GM12891 (cell line): Measurements from ENCODE around the gene ECI2.
A peak's percentile ranks its signal among the peaks of the same experiment; 100 is the strongest.

Experiments used
- POLR2A ChIP-seq: IDR thresholded peaks from 2 replicates; pipeline ENCODE4 v1.6.1; 2011; ENCODE audit warnings: low read depth, low read length, control low read depth
- TAF1 ChIP-seq: IDR thresholded peaks from 2 replicates; pipeline ENCODE4 v1.6.1; 2011; ENCODE audit warnings: low read depth, low read length, control low read depth

DNA sequence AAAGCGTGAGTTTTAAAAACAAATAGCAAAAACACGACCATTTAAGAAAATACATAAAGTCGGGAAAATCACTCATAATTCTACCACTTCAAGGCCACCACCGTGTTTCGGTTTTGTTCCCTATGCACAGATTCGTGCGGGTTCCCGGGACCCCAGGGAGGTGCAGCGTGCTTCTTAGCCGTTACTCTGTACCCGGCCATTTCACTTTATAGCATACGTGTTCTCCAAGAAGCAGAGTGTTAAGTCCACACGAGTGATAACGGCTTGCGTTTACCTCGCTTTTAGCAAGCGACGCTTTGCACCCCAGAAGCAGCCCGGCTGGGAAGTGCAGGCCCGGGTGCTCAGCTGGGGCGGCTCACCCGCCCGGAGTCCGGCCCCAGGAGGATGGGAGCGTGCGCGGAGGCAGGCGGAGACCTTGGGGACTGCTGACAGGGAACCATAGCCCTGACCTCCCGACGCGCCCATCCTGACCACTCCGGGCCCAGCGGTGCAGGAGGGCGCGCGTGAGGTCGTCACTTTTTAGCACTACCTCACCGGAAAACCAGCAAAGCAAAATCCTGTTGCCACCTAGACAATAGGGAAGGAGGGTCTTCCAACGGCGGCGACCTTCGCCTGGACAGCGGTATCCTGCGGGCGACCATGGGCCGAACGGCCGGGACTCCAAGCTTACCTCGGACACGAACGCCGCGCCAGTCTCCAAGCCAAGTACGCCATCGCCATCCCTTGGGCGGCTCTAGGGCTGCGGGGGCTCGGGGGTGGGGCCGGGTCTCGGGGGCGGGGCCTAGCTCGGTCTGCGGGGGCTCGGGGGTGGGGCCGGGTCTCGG lies at the start of gene ECI2:
- 0 out of 2 replicates have a peak, but pooled peaks have one; percentile 56 for TF ChIP-seq POLR2A
- peak; percentile 63 for TF ChIP-seq TAF1
